ENCODE measurements around the gene RPL13.
A peak's percentile ranks its signal among the peaks of the same experiment; 100 is the strongest.

Gene RPL13

DNA sequence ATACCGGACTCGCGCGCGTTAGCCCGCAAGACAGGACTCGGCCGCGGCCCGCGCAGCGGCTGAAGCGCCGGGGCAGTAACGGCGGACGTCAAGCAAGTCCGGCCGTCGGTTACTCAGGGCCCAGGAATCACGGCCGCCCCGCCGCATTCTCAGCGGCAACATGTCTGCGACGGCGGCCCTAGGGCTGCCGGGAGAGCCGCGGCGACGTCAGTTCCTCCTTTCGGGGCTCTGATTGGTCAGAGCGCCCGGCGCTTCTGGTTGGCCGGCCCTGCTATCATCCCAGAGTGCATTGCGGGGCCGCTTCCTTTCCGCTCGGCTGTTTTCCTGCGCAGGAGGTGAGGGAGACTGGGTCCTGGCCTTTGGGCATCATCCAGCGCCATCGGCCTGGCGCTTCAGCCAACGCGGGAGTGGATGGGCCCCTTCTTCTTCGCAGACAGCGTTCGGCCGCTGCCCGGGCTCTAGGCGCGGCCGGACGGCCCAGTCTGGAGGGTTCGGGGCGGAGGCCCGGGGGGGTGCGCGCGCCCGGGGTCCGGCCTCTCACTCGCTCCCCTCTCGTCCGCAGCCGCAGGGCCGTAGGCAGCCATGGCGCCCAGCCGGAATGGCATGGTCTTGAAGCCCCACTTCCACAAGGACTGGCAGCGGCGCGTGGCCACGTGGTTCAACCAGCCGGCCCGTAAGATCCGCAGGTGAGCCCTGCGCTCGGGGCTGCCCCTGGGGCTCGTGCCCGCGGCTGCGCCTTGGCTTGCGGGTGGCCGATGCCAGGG is at the start of gene RPL13:
Gene RPL13 (plus strand): TSS at position 305 of the 764 bp plus-strand sequence. CDS start 278 bp downstream, at position 583.
- Mint-ChIP-seq H3K4me3 (peak within 1 kb of the TSS; percentile 96), H3K36me3 (peaks cover 13% of the 10 kb centered on the region), H3K27ac (peak within 1 kb of the TSS; percentile 98), H3K9me3 (ENCODE audit: low read depth) (no peaks in the 10 kb centered on the region), H3K4me1 (ENCODE audit: low read depth) (peaks cover 38% of the 10 kb centered on the region), H3K27me3 (no peaks in the 10 kb centered on the region)

DNA sequence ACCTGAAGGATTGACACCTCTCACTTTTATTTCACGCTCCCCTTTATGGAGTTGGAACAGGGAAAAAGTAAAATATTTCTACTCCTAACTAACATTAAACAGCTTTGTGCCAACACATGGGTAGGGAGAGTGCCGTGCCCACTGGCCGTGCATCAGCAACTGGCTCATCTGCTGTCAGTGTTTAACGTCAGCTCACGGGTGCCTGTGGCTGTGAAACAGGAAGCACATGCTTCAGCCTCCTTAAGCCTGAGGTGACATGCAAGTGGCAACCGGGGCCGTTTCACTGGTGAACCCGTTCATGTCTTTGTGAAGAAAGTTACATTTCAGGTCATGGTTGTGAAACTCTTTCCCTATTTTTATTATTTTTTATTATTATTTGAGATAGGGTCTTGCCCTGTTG is 49.1 kb upstream of the RPL13 start:
- Mint-ChIP-seq H3K9me3 (ENCODE audit: low read depth) (no peaks in the 10 kb centered on the region), H3K36me3 (no peaks in the 10 kb centered on the region), H3K4me1 (ENCODE audit: low read depth) (peaks cover 12% of the 10 kb centered on the region), H3K27me3 (no peaks in the 10 kb centered on the region), H3K27ac (no peak overlapping the region), H3K4me3 (peak overlapping the region; percentile 20)

GRCh38 chr16:89512453-89512852 is 48.0 kb upstream of the RPL13 start:
- Mint-ChIP-seq H3K4me3 (no peak overlapping the region), H3K9me3 (ENCODE audit: low read depth) (no peaks in the 10 kb centered on the region)

GRCh38 chr16:89517128-89517527 is 43.4 kb upstream of the RPL13 start:
- Mint-ChIP-seq H3K4me1 (ENCODE audit: low read depth) (no peaks in the 10 kb centered on the region), H3K36me3 (peaks cover 6% of the 10 kb centered on the region), H3K4me3 (no peak overlapping the region), H3K9me3 (ENCODE audit: low read depth) (no peaks in the 10 kb centered on the region), H3K27me3 (no peaks in the 10 kb centered on the region), H3K27ac (no peak overlapping the region)

More at GRCh38 chr16:89512453-89512852, 48.0 kb upstream of the RPL13 start:
- H3K27ac Mint-ChIP-seq: no peak overlapping the region
- H3K27me3 Mint-ChIP-seq: no peaks in the 10 kb centered on the region
- H3K4me1 Mint-ChIP-seq (ENCODE audit: low read depth): peaks cover 5% of the 10 kb centered on the region
- H3K36me3 Mint-ChIP-seq: no peaks in the 10 kb centered on the region

- H3K9me3 Mint-ChIP-seq (ENCODE audit: low read depth): no peaks in the 10 kb centered on the region
- no peaks in the 10 kb centered on the region for H3K4me1 Mint-ChIP-seq (ENCODE audit: low read depth)
- H3K27ac Mint-ChIP-seq: no peak overlapping the region
- no peaks in the 10 kb centered on the region for H3K27me3 Mint-ChIP-seq
- no peak overlapping the region for H3K4me3 Mint-ChIP-seq
- H3K36me3 Mint-ChIP-seq: peaks cover 6% of the 10 kb centered on the region
These were observed 40.6 kb upstream of the RPL13 start for GRCh38 chr16:89519881-89520280.

DNA sequence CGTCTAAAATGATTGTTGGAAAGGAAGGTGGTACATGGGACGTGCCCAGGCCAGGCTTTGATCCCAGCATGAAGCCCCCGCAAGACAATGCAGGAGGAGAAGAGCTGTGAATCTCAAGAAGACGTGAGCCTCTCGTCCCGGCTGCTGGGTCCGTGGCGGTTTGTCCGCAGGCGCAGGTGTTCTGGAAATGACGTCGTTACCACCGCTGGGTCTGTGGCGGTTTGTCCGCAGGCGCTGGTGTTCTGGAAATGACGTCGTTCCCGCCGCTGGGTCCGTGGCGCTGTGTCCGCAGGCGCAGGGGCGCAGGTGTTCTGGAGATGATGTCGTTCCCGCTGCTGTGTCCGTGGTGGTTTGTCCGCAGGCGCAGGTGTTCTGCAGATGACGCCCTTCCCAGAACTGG is 38.2 kb upstream of the RPL13 start:
- Mint-ChIP-seq H3K27ac (no peak overlapping the region), H3K4me1 (ENCODE audit: low read depth) (no peaks in the 10 kb centered on the region), H3K9me3 (ENCODE audit: low read depth) (no peaks in the 10 kb centered on the region), H3K36me3 (peaks cover 6% of the 10 kb centered on the region), H3K4me3 (no peak overlapping the region), H3K27me3 (no peaks in the 10 kb centered on the region)

DNA sequence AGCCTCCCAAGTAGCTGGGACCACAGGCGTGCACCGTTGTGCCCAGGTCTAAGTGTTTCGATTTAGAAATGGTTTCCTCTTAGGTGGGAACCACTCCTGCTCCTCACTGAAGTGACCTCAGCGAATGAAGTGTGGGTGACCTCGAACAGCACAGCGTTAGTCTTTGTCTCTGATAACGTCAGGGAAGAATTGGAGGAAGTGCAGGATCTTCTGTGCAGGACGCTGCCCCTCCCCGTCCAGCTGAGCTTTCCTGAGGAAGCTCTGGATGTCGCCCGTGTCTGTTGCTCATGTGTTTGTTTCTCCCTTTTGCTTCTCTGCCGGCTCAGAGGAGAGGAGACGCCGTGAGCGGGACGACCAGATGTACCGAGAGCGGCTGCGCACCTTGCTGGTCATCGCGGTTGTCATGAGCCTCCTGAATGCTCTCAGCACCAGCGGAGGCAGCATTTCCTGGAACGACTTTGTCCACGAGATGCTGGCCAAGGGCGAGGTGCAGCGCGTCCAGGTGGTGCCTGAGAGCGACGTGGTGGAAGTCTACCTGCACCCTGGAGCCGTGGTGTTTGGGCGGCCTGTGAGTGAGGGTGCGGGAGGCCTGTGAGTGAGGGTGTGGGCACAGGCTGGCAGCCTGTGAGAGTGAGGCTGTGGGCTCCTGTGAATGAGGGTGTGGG is 36.7 kb upstream of the RPL13 start:
- Mint-ChIP-seq H3K36me3 (no peaks in the 10 kb centered on the region), H3K27ac (no peak overlapping the region), H3K9me3 (ENCODE audit: low read depth) (no peaks in the 10 kb centered on the region), H3K4me1 (ENCODE audit: low read depth) (no peaks in the 10 kb centered on the region), H3K27me3 (no peaks in the 10 kb centered on the region), H3K4me3 (no peak overlapping the region)

- no peaks in the 10 kb centered on the region for H3K27me3 Mint-ChIP-seq
- H3K9me3 Mint-ChIP-seq (ENCODE audit: low read depth): no peaks in the 10 kb centered on the region
- no peaks in the 10 kb centered on the region for H3K36me3 Mint-ChIP-seq
- H3K4me3 Mint-ChIP-seq: no peak overlapping the region
- no peak overlapping the region for H3K27ac Mint-ChIP-seq
- H3K4me1 Mint-ChIP-seq (ENCODE audit: low read depth): no peaks in the 10 kb centered on the region
These were observed 35.2 kb upstream of the RPL13 start for GRCh38 chr16:89525146-89525913.

- no peak overlapping the region for H3K27ac Mint-ChIP-seq
- no peaks in the 10 kb centered on the region for H3K27me3 Mint-ChIP-seq
- no peak overlapping the region for H3K4me3 Mint-ChIP-seq
- no peaks in the 10 kb centered on the region for H3K9me3 Mint-ChIP-seq (ENCODE audit: low read depth)
- H3K4me1 Mint-ChIP-seq (ENCODE audit: low read depth): peaks cover 8% of the 10 kb centered on the region
- H3K36me3 Mint-ChIP-seq: peaks cover 5% of the 10 kb centered on the region
These were observed 31.4 kb upstream of the RPL13 start for GRCh38 chr16:89529097-89529496.

- no peaks in the 10 kb centered on the region for H3K27me3 Mint-ChIP-seq
- no peak overlapping the region for H3K4me3 Mint-ChIP-seq
- no peaks in the 10 kb centered on the region for H3K9me3 Mint-ChIP-seq (ENCODE audit: low read depth)
- no peak overlapping the region for H3K27ac Mint-ChIP-seq
- H3K36me3 Mint-ChIP-seq: peaks cover 6% of the 10 kb centered on the region
- peaks cover 22% of the 10 kb centered on the region for H3K4me1 Mint-ChIP-seq (ENCODE audit: low read depth)
These were observed 29.8 kb upstream of the RPL13 start for GRCh38 chr16:89530401-89531381.

- H3K4me3 Mint-ChIP-seq: no peak overlapping the region
- H3K36me3 Mint-ChIP-seq: peaks cover 6% of the 10 kb centered on the region
- peaks cover 23% of the 10 kb centered on the region for H3K4me1 Mint-ChIP-seq (ENCODE audit: low read depth)
- no peaks in the 10 kb centered on the region for H3K27me3 Mint-ChIP-seq
- H3K27ac Mint-ChIP-seq: no peak overlapping the region
- H3K9me3 Mint-ChIP-seq (ENCODE audit: low read depth): no peaks in the 10 kb centered on the region
These were observed 28.5 kb upstream of the RPL13 start for GRCh38 chr16:89531821-89532526.

DNA sequence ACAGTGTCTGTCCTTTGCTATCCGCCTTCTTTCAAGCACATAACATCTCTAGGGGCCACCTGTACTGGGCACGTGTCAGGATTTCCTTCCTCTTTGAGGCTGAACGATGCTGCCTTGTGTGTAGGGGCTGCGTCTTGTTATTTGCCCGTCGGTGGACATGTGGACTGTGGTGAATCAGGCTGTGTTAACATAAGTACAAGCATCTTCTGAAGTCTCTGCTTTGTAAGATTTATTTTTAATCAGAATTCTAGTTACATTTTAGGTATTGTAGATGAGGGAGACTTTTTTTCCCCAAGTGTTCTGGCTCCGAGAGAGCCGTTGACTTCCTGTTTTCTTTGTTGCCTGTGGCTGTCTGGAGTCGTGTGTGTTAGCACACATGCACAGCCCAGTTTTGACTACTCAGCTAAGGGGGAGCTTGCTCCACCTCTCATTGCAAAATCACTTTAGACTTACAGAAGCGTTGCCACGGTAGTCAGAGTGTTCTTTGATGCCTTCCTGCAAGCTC is 26.2 kb upstream of the RPL13 start:
- Mint-ChIP-seq H3K9me3 (ENCODE audit: low read depth) (no peaks in the 10 kb centered on the region), H3K27me3 (no peaks in the 10 kb centered on the region), H3K4me3 (peak overlapping the region; percentile 11), H3K36me3 (peaks cover 6% of the 10 kb centered on the region), H3K27ac (peak overlapping the region; percentile 84), H3K4me1 (ENCODE audit: low read depth) (peaks cover 23% of the 10 kb centered on the region)

GRCh38 chr16:89536371-89536770 is 24.1 kb upstream of the RPL13 start:
- H3K36me3 Mint-ChIP-seq: peaks cover 8% of the 10 kb centered on the region
- H3K9me3 Mint-ChIP-seq (ENCODE audit: low read depth): no peaks in the 10 kb centered on the region
- H3K4me3 Mint-ChIP-seq: no peak overlapping the region
- H3K4me1 Mint-ChIP-seq (ENCODE audit: low read depth): peaks cover 26% of the 10 kb centered on the region
- H3K27ac Mint-ChIP-seq: no peak overlapping the region
- no peaks in the 10 kb centered on the region for H3K27me3 Mint-ChIP-seq

Measured in activated naive CD8-positive, alpha-beta T cell (primary cell).